HG02763 (cell line): ENCODE measurements around the gene ZNF70.

Source experiments
- ATAC-seq: cut with Tn5 transposase; IDR thresholded peaks from one replicate; pipeline ENCODE4 v1.9.1; 2021; ENCODE audit warnings: mild to moderate bottlenecking, moderate library complexity; ENCODE audit not compliant: unreplicated experiment

ZNF70 gene

GRCh38 chr22:23779731-23780130, 28.8 kb upstream of the ZNF70 start:
- ATAC-seq, result no peak

- no peak for ATAC-seq
Observed at GRCh38 chr22:23779083-23779482, 28.2 kb upstream of the ZNF70 start.

GRCh38 chr22:23778577-23778900, 27.6 kb upstream of the ZNF70 start:
- ATAC-seq, result no peak

- no peak for ATAC-seq
Observed at GRCh38 chr22:23777776-23778576, 27.1 kb upstream of the ZNF70 start.

GRCh38 chr22:23775779-23776375, 25.0 kb upstream of the ZNF70 start:
- ATAC-seq, result no peak

GRCh38 chr22:23774922-23775436, 24.1 kb upstream of the ZNF70 start:
- no peak for ATAC-seq

GRCh38 chr22:23774114-23774921, 23.4 kb upstream of the ZNF70 start:
- no peak for ATAC-seq

GRCh38 chr22:23773483-23774113, 22.7 kb upstream of the ZNF70 start:
- ATAC-seq, result no peak

- no peak for ATAC-seq
Observed at GRCh38 chr22:23772649-23773473, 21.9 kb upstream of the ZNF70 start, which contains the start of gene MMP11. Gene MMP11 (plus strand): TSS chr22:23772849. CDS start chr22:23772871, 22 bp downstream.

GRCh38 chr22:23772315-23772648, 21.4 kb upstream of the ZNF70 start:
- no peak for ATAC-seq

GRCh38 chr22:23769321-23769965, 18.5 kb upstream of the ZNF70 start:
- ATAC-seq, result no peak

- ATAC-seq, result no peak
Observed at GRCh38 chr22:23767673-23768548, 17.0 kb upstream of the ZNF70 start, which contains the start of gene CHCHD10. Gene CHCHD10 (minus strand): TSS chr22:23767972. CDS start chr22:23767874, 98 bp downstream.

- ATAC-seq, result no peak
Observed at GRCh38 chr22:23767303-23767672, 16.4 kb upstream of the ZNF70 start.

GRCh38 chr22:23764899-23765881, 14.3 kb upstream of the ZNF70 start:
- no peak for ATAC-seq

GRCh38 chr22:23763954-23764353, 13.0 kb upstream of the ZNF70 start:
- ATAC-seq, result no peak

- no peak for ATAC-seq
Observed at GRCh38 chr22:23763579-23763945, 12.7 kb upstream of the ZNF70 start.

- ATAC-seq, result no peak
Observed at GRCh38 chr22:23762842-23763578, 12.1 kb upstream of the ZNF70 start, which contains the start of gene C22orf15. Gene C22orf15 (plus strand): TSS chr22:23762990. CDS start chr22:23763307, 317 bp downstream.
